NCI-H1048 (cell line): ENCODE measurements around the gene GNPTG.

Source experiments
- DNase-seq: peaks from one replicate; lab custom pipeline; 2025; lab: John Stamatoyannopoulos, UW

GNPTG gene

DNA sequence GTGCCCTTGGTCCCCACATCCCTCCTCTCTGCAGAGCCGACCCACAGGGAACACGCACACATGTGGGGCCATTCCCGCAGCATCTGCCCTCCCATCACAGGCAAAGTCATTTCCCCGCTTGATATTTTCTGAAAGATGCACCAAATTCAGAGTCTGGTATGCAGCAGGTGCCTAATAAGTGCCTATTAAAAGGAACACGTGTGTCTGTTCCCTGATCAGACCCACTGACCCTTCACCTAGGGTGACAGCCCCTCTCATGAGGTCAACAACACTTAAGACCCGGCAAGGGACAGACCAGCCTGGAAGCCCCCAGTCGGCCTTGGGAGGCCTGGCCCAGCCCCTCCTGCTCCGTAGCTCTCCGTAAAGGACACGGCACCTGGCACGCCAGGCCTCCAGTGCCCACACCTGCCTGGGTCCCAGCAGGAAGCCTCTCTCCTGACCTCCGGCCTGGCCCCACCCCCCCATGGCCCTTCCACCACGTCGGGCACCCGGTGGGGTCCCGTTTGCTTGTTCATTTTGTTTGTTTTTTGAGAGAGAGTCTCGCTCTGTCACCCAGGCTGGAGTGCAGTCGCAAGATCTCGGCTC, 42.7 kb downstream of the GNPTG start:
- no peak for DNase-seq

DNA sequence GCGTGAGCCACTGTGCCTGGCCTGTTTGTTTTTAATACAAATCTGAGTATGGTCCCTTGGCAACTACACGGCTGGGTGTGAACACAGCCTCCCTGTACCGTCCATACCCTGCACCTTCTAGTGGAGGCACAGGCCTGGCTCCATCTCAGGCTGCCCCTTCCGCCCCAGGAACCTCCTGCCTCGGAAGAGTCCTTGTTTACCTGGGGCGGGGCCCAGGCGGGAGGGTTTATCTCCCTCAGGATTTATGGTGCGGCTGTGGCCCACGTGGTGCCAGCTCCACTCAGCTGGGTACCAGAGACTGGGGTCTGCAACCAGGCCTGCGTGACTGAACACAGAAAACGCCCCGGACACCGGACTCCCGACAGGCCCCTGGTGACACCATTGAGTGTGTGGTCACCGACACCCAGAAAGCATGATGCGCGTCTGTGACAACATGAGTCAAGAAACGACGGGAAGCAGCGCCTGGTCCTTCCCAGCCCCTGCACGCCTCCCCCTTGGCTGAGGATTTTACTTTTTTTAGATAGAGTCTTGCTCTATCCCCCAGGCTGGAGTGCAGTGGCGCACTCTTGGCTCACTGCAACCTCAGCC, 43.8 kb downstream of the GNPTG start:
- DNase-seq, result no peak

DNA sequence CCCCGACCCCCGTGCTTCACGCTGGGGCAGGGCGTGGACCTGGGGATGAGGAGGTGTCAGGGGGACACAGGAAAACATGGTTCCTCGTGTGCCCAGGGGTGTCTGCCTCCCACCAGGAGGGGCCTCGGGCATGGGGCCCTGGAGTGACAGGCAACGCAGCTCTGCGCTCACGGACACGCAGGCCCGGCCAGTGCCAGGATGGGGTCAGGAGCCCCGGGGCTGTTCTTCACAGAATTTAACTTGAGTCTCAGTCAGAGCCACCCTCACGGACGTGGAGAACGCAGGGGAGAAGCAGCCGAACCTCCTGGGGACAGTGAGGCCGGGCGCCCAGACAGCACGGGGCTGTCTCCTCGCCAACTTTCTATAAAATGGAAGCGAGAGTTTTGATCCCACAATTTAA, 46.0 kb downstream of the GNPTG start:
- no peak for DNase-seq

DNA sequence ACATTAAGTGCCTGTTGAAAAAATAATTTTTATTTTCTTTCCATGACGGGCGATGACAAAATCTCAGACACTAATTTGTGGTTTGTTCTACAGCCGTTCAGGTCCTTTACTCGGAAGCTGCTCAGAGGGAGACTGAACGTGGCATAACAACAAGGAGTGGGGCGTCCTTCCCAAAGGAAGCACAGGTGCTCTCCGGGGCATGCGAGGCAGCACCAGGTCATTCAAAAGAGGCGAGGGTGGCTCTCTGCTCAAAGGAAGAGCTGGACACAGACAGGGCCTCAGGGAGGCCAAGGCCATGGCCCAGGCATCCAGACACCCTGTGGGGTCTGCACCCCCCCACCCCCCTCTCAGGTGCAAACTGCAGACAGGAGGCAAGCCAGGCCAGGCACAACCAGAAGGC, 46.6 kb downstream of the GNPTG start:
- no peak for DNase-seq

DNA sequence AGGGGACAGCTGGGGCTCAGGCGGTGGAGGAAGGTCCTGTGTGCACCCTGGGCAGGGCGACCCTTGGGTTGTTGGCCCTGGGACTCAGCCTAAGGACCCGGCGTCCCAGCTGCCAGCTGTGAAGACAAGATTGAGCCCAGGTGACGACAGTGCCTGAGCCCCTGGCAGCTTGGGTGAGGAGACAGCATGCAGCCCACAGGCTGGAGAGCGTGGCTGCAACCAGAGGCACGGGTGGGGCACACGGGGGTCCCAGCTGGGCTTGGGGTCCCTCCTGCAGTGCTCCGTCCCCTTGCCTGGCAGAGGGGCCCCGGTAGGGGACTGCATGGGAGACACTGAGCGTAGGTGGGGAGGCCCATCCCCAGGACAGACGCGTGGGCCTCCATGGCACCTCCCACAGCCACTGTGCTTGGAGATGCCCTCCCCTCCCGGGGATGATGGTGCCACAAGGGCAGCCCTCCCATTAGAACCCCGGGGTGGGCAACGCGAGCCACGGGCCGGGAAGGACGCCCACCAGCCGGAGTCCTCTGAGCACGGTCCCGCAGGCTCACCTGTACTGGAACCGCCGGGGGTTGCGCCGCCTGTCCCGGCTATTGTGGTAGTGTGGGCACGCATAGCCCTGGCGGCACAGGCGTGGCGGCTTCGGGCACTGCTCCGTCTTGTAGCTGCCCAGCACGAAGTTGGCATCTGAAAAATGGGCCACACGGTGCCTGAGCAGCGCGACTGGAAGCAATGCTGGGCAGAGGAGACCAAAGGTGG, 47.3 kb downstream of the GNPTG start:
- DNase-seq, result no peak

DNA sequence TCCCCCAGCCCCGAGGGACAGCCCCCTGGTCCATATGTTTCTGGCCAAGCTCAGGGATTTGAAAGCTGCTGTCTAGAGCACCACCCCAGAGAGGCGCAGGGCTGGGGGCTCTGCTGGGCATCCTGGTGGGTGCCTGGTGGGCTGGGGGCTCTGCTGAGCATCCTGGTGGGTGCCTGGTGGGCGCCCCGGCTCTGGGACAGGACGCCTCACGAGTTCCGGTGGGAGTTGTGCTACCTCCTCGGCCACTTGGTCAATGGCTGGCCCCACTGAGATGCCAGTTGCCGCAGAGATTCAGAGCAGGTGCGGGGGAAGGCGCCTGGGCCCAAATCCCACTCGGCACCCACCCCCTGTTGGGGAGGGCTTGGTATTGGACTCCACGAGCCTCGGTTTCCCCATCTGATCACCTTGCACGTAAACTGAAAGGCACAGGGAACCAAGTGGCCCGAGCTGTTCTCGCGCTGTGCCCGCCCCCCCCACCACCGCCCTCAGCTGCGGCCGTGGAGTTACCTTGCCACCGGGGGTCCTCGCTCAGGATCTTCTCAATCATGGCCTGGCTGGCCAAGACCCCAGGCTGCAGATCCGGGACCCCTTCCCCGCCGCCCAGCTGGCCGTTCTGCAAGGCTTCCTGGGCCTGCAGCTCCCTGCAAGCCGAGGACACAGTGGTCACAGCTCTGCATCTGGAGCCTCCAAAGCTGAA, 49.5 kb downstream of the GNPTG start:
- DNase-seq, result no peak

DNA sequence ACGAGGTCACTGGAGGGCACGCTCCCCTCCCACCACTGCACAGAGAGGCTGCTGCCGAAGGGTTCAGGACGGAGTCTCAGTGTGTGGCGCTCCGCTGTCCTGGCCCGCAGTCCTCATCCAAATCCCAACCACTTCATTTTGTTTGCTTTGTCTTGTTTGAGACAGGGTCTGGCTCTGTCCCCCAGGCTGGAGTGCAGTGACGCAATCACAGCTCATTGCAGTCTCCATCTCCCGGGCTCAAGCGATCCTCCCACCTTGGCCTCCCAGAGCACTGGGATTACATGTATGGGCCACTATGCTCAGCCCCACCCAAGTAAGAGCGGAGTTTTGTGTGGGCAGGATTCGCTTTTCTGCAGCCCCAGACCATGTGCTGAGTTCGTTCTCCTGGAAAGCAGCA, 50.0 kb downstream of the GNPTG start:
- DNase-seq, result no peak

DNA sequence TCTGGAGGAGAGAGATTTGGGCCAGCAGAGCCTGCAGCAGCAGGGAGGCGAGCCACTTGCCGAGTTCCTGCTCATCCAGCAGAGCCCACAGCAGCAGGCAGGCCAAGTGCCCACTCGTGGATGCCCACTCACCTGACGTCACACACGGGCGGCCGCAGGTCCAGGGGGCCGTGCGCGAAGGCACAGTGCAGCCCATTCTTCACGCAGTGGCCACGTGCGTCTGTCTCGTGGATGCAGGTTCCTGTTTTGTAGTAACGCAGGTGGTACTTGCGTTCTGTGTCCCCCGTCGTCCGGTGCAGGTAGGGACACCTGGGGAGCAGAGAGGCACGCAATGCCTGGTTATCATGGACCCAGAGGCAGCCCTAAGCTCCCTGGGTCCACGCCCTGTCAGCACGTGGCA, 51.3 kb downstream of the GNPTG start:
- no peak for DNase-seq

DNA sequence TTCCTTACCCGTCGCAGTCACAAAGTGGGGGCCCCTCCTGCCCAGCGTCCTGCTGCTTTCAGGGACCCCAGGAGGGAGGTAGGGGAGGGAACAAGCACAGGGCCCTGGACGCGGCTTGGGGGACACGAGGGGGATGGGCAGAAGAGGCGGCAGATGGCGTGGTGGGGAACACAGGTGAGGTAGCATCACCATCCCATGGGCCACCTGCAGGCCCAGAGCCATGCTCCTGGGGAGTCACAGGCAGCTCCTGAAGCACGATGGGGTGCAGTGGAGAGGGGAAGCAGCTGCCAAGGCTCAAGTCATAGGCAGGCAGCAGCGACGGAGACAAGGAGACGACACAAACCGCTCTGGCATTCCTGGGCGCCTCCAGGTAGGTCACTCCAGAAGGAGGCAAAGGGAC, 52.0 kb downstream of the GNPTG start:
- DNase-seq, result no peak

DNA sequence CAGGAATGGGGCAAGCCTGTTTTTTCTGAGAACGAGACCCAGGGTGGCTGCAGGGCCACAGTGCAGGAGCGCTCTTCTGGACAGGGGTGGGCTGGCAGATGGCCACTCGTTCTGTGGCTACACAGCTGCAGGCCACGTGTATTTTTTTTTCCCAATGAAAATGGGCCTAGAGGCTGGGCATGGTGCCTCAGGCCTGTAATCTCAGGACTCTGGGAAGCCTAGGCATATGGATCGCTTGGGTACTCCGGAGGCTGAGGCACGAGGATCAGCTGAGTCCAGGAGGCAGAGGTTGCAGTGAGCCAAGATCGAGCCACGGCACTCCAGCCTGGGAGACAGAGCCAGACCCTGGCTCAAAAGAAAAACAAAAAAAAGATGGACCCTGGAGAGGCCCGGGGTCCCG, 56.0 kb downstream of the GNPTG start:
- DNase-seq, result no peak

DNA sequence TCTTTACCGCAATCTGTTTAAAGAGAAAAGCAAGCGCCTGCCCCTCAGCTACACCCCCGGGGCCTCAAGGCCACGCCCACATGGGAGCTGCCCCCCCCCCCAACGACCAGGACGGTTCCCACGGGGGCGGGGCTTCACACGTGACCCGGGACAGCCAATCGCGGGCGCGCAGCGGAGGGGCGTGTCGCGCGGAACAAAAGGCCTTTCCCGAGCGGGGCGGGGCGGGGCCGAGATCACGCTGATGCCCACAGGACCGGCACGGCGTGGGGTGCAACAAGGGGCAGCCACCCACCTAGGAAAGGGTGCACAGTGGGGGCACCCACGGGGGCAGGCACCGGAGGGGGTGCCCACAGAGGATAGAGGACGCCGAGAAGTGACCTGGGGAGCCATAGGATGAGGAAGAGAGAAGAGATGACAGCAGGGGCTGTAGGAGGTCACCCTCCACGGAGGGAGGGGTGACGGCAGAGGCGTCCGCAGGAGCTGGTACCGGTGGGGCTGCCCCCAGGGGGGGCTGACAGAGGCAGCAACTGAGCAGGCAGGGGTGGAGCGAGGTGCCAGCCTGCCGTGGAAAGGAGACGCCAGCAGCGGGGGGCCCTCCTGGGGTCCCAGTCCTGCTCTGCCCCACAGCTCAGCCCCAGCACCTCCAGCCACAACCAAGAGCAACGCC, 56.6 kb downstream of the GNPTG start:
- peak; percentile 28 for DNase-seq

DNA sequence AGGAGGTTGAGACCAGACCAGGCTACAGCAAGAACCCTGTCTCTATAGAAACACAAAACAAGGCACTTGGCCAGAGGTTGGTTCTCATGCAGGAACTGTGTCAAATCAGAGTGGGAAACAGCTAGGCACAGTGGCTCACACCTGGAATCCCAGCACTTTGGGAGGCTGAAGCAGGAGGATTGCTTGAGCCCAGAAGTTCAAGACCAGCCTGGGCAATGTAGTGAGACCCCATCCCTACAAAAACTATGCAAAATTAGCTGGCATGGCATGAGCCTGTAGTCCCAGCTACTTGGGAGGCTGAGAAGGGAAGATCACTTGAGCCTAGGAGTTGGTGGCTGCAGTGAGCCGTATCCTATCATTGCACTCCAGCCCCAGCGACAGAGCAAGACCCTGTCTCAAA, 61.1 kb downstream of the GNPTG start:
- DNase-seq, result no peak
